MM.1S (cell line): ENCODE data around the gene IGF2.

ENCODE experiments used
- CTCF ChIP-seq: fragments of 300-600 bp; sonication (generic); IDR thresholded peaks from 2 replicates; pipeline ENCODE4 v1.5.1; 2016; ENCODE audit warnings: antibody characterized with exemption, low read length, mixed read lengths
- EZH2 ChIP-seq: fragments of 300-600 bp; sonication (generic); optimal IDR thresholded peaks from 2 replicates; pipeline ENCODE3; 2017; ENCODE audit warnings: low read depth, mild to moderate bottlenecking, antibody characterized with exemption, low read length, mixed read lengths

GRCh38 chr11:2146051-2146450 lies 6.9 kb upstream of the IGF2 start:
- no peak for TF ChIP-seq CTCF
- no peak for TF ChIP-seq EZH2
